Vagina (tissue), 2 donors: ENCODE data around the gene DLL4.

Experiments used
- CTCF ChIP-seq, 3 experiments: fragments of 450-650 bp in 2 of 3; fragments of 200-600 bp in 1 of 3; sonication (generic) in 1 of 3; IDR thresholded peaks; one replicate each; pipeline ENCODE4 v1.5.1; 2017 to 2019; ENCODE audit warnings: antibody characterized with exemption in 3 of 3, mild to moderate bottlenecking in 2 of 3, moderate library complexity in 2 of 3
- POLR2A ChIP-seq, 2 donors: fragments of 450-650 bp; IDR thresholded peaks; one replicate each; pipeline ENCODE4 v1.6.1; 2017; ENCODE audit warnings: antibody characterized with exemption in 2 of 2, mild to moderate bottlenecking in 2 of 2, moderate library complexity in 2 of 2

- TF ChIP-seq CTCF (IDR thresholded peaks at IDR 0.05) (no peak), POLR2A (IDR thresholded peaks at IDR 0.05) (no peak)
Measured at GRCh38 chr15:40948706-40949473, 19.8 kb downstream of the DLL4 start.
